NCI-H2227 (cell line): ENCODE data around the gene TDRD3.
"Not testable (repeated sequence)": the region's sequence is repeated elsewhere in the genome, so short reads cannot be mapped to it uniquely, and the experiment has no call there.

Experiments
- DNase-seq: peaks from one replicate; lab custom pipeline; 2025; ENCODE audit not compliant: unreplicated experiment; lab: John Stamatoyannopoulos, UW

TDRD3 gene

DNA sequence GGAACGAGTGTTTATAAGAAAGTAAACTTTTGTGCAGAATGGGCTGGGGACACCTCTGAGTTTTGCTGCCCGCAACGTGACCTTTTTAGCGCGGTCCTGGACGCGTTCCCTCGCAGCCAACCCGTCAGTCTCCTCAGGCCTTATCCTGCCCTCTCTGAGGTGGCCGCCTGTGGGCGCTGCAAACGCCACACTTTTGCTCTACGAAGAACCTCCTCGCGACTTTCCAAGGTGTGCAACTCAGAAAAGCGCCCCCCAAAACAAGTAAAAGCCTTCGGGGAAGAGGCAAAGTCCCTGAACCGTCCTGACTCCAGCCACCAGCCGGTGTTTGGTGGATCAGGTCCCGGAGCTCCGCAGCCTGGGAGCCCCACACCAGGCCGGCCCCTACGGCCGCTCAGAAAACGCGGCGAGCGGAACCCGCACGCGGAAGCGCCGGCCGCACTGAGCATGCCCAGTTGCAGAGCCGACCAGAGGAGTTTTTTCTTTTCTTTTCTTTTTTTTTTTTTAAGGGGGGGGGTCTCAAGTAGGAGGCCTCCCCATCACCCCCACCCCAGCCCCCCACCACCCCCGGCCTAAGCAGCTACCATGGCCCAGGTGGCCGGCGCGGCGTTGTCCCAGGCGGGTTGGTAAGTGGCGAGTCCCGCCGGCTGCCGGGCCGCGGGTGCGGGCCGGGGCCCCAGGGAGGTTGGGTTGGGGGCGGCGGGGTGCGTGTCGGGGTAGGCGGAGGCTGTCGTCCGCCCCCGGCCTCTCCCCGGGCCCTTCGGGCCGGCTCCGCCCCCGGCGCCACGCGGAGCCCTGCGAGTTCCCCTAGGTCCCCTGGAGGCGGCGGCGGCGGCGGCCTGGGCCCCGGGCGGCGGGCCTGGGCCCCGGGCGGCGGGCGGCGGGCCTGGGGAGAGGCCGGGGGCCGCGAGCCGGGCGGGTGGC lies at the start of gene TDRD3:
TSS of gene TDRD3 (plus strand) at position 438 of the 921 bp plus-strand sequence. CDS start at position 583, 145 bp downstream.
- peak; percentile 87 for DNase-seq

- DNase-seq: no peak
Measured at GRCh38 chr13:60347690-60348089, 49.3 kb upstream of the TDRD3 start.

- DNase-seq: no peak
Measured at GRCh38 chr13:60348097-60348496, 48.9 kb upstream of the TDRD3 start.

- peak; percentile 62 for DNase-seq
Measured at GRCh38 chr13:60351326-60351725, 45.7 kb upstream of the TDRD3 start.

DNA sequence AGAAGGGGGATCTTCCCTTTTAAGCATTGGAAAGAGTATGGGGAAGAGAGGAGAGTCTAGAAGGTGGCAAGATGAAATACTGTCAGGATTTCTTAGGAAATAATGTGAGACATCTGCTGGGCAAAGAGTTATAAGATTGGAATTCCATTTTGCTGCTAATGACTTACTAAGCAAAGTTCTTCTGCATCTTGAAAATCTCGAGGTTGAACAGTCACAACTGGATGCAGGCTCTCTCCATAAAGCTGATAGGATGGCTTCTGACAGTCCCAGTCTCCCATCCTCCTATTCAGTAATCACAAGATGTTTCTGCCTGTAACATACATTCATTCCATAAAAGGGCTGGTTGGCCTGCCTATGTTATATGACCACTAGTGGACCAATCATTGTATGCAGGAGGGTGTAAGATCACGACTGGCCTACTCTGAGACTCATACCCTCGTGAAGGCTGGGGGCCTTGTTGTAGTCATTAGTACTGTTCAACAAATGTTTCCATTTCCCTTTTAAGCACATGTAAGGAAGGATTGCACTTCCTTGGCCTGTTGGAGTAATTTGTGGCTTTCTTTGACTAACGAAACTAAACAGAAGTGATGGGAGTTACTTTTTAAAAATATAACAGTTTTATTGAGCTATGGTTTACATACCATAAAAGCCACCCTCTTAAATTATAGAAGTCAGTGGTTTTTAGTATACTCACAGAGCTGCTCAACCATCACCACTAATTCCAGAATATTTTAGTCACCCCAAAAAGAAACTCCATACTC lies 45.0 kb upstream of the TDRD3 start:
- no peak for DNase-seq

DNA sequence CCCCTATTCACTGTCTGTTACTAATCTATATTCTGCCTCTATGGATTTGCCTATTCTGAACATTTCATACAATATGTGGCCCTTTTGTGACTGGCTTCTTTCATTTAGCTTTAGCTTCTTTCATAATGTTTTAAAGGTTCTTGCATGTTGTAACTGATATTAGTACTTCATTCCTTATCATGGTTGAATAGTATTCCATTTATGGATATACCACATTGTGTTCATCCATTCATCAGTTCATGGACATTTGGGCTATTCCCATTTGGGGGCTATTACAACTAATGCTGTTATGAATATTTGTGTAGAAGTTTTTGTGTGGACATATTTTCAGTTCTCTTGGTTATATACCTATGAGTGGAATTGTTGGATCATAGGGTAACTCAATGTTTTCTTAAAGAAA lies 44.4 kb upstream of the TDRD3 start:
- DNase-seq: no peak

GRCh38 chr13:60355056-60355455 lies 42.0 kb upstream of the TDRD3 start:
- no peak for DNase-seq

DNA sequence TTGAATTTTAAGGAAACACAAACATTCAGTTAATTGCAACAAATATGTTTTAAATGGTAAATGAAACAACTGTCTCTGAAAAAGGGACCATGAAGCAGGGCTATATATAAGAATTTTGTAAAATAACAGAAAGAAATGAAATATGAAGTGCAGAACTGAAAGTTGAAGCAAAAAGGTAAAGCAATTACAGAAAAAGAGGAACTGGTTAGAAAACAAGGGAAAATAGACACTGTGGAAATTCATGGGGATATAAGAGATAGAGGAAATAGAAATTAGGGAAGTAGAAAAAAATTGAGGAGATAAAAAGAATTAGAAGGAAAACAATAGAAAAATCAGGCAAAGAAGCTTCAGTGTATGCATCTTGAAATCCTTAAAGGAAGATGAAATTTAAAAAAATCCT lies 40.0 kb upstream of the TDRD3 start:
- DNase-seq: no peak

DNA sequence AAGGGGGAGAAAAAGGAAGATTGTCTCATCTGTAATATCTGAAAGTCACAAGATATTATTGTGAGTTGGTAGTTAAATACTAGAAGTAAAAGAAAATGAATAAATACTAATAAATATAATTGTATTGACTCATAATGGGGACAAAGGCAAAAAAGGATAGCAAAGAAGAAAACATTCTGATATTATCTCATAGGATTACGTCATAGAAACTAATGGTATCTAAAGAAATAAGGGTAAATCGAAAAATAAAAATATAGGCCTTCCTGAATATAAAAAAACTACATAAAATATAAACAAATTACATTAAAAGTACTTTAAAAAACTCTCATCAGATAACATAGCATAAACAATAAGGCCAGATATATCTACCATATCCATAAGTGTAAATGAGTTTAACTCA lies 38.6 kb upstream of the TDRD3 start:
- DNase-seq: no peak

DNA sequence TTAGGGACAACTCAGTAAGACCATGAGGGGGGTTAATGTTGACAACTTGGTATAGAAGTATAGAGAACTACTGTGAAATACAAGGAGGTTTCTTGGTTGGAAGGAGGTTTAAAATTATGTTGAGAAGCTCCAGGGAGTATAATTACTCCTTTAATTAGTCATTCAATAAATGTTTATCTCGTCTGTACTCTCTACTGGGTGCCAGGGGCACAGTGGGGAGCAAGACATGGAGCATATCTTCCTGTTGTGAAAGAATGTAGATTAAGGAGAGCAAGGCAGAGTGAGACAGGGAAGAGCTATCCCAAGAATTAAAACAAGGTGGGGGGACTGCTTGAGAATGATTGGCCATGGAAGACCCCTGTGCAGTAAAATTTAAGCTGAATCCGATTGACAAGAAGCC lies 33.7 kb upstream of the TDRD3 start:
- no peak for DNase-seq

DNA sequence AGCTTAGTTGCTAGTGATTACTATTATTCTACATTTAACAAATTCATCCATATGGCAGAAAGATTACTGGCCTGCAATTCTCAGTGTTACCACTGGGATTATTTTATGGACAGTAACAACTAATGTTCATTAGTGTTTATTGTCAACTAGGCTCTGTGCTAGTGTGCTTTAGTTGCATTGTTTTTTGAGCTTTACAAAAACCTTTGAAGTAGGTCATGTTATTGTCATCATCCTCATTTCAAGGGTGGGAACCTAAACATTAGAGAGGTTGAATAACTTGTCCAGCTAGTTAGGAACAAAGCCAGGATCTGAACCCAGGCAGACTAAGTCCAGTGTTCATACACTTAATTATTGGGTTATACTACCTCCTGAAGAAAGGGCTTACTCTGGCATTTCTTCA lies 27.8 kb upstream of the TDRD3 start:
- DNase-seq: no peak

GRCh38 chr13:60370343-60370742 lies 26.7 kb upstream of the TDRD3 start:
- no peak for DNase-seq

DNA sequence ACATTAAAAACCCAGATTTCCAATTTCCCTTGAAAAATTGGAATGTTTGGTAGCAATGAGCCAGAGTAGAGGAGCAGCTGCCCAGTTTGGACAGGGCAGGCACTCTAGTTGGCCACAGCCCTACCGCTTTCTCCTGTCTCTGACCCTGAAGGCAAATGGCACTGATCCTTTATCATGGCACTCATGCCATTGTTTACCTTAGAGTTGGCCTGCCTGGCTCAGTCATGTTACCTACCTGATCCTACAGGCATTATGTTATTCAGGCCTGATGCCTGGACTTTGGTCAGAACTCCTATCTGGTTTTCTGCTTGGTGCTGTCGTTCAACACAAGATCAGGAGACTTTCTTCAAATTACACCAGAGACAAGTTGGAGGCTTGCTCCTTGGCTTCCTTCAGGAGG lies 24.9 kb upstream of the TDRD3 start:
- no peak for DNase-seq

- not testable (repeated sequence) for DNase-seq
Measured at GRCh38 chr13:60379282-60379681, 17.7 kb upstream of the TDRD3 start.

DNA sequence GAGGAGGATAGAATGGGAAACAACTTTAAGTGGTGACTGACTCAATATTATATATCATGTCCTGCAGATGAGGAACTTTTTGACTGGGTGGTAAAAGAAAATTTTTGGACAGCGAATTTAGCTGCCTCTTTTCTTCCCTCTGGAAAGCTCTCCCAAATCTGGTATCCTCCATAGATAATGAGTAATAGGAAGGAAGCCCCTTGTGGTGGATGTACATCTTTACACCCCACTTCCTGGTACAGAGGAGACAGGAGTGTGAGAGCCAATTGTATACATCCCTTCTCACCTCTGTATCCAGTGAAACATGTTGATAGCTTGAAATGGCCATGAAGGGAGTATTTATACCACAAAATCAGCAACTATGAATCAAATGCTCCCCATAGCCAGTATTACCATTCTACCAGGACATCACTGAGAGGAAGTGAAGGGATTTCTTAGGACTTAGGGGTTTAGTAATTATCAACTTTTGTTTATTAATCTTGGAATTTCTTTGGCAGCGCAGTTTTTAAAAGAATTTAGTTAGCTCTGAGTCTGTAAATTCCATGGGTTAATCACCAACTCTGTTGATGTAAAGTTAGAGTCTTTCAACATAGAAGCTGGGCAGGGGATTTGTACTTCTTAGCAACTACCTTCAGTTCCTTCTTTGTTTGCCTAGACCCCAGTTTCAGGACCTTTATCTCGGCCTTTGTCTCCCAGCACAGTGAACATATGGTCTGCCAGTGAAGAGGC lies 17.0 kb upstream of the TDRD3 start:
- peak; percentile 44 for DNase-seq

DNA sequence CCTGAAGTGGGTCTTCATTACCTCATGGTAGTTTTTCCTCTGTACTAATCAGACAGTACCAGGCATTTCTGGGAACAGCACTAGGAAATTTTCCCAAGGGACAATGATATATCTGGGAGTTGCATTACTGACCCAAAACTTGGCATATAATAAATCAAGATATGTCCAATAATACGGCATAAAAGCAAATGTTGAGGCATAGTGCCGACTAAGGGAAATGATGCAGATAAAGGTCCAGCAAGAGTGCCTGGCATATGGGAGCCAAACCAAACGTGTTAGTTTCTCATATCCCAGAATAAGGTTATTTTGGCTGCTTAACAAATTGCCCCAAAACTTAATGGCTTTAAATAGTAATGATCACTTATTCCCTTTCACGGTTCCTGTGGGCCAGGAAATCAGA lies 12.1 kb upstream of the TDRD3 start:
- no peak for DNase-seq

GRCh38 chr13:60386250-60386649 lies 10.8 kb upstream of the TDRD3 start:
- DNase-seq: no peak

DNA sequence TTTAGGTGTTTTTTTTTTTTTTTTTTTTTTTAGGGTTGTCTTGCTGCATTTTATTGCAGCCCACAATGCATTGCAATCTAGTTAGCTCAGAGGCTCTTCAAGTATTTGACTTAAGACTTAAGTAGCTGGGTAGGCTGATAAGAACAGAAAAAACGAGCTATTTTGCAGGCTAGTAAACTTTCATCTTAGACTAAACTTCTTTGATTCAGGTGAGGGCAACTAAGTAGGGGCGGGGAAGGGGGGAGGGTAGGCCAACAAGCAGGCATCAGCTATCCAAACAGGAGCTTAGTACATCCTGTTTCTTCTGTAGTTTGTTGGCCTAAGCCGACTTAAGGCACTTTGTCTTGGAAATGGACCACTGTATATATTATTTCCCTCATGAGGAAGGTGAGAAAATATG lies 4.9 kb upstream of the TDRD3 start:
- DNase-seq: no peak

GRCh38 chr13:60395971-60396782 lies 843 bp upstream of the TDRD3 start:
- peak; percentile 91 for DNase-seq

- peak; percentile 67 for DNase-seq
Measured at GRCh38 chr13:60397704-60398378, 821 bp downstream of the TDRD3 start.
